Measurements from ENCODE around the gene ULBP2.
"Not testable (repeated sequence)": the region's sequence is repeated elsewhere in the genome, so short reads cannot be mapped to it uniquely, and the experiment has no call there.

The ULBP2 gene

GRCh38 chr6:149951096-149951495 lies 9.3 kb downstream of the ULBP2 start:
- DNase-seq (ENCODE audit: low spot score), result no peak

GRCh38 chr6:149951626-149952025 lies 9.8 kb downstream of the ULBP2 start:
- no peak for DNase-seq (ENCODE audit: low spot score)

GRCh38 chr6:149953390-149953789 lies 11.6 kb downstream of the ULBP2 start:
- not testable (repeated sequence) for DNase-seq (ENCODE audit: low spot score)

- DNase-seq (ENCODE audit: low spot score), result not testable (repeated sequence)
These were observed 12.1 kb downstream of the ULBP2 start for GRCh38 chr6:149953934-149954327.

GRCh38 chr6:149954328-149954983 lies 12.6 kb downstream of the ULBP2 start:
- DNase-seq (ENCODE audit: low spot score), result not testable (repeated sequence)

- not testable (repeated sequence) for DNase-seq (ENCODE audit: low spot score)
These were observed 13.3 kb downstream of the ULBP2 start for GRCh38 chr6:149954984-149955653.

- DNase-seq (ENCODE audit: low spot score), result not testable (repeated sequence)
These were observed 14.0 kb downstream of the ULBP2 start for GRCh38 chr6:149955654-149956317.

- not testable (repeated sequence) for DNase-seq (ENCODE audit: low spot score)
These were observed 16.3 kb downstream of the ULBP2 start for GRCh38 chr6:149958124-149958523.

- not testable (repeated sequence) for DNase-seq (ENCODE audit: low spot score)
These were observed 18.0 kb downstream of the ULBP2 start for GRCh38 chr6:149959806-149960205.

GRCh38 chr6:149960488-149960887 lies 18.7 kb downstream of the ULBP2 start:
- DNase-seq (ENCODE audit: low spot score), result no peak

- peak; percentile 62 for DNase-seq (ENCODE audit: low spot score)
These were observed 20.1 kb downstream of the ULBP2 start for GRCh38 chr6:149961728-149962425.

- no peak for DNase-seq (ENCODE audit: low spot score)
These were observed 20.8 kb downstream of the ULBP2 start for GRCh38 chr6:149962461-149963211.

- peak; percentile 16 for DNase-seq (ENCODE audit: low spot score)
These were observed 21.3 kb downstream of the ULBP2 start for GRCh38 chr6:149963212-149963461.

GRCh38 chr6:149963462-149964307 lies 21.9 kb downstream of the ULBP2 start, which contains the start of gene ULBP1:
ULBP1 (plus strand) TSS chr6:149963943; CDS start chr6:149964050, 107 bp downstream.
- DNase-seq (ENCODE audit: low spot score), result peak; percentile 73

- DNase-seq (ENCODE audit: low spot score), result peak; percentile 37
These were observed 22.7 kb downstream of the ULBP2 start for GRCh38 chr6:149964308-149965193.

- peak; percentile 56 for DNase-seq (ENCODE audit: low spot score)
These were observed 23.6 kb downstream of the ULBP2 start for GRCh38 chr6:149965194-149966020.

- not testable (repeated sequence) for DNase-seq (ENCODE audit: low spot score)
These were observed 24.5 kb downstream of the ULBP2 start for GRCh38 chr6:149966319-149966718.

GRCh38 chr6:149967591-149967990 lies 25.8 kb downstream of the ULBP2 start:
- DNase-seq (ENCODE audit: low spot score), result no peak

GRCh38 chr6:149967999-149968398 lies 26.2 kb downstream of the ULBP2 start:
- DNase-seq (ENCODE audit: low spot score), result not testable (repeated sequence)
